HG03095 (cell line): ENCODE measurements around the gene PTPN5.
A peak's percentile ranks its signal among the peaks of the same experiment; 100 is the strongest.

Experiments used
- ATAC-seq: cut with Tn5 transposase; IDR thresholded peaks from one replicate; pipeline ENCODE4 v1.9.1; 2021; ENCODE audit warnings: moderate library complexity; ENCODE audit not compliant: unreplicated experiment

The PTPN5 gene

GRCh38 chr11:18743365-18743764 is 48.2 kb downstream of the PTPN5 start:
- no peak for ATAC-seq

DNA sequence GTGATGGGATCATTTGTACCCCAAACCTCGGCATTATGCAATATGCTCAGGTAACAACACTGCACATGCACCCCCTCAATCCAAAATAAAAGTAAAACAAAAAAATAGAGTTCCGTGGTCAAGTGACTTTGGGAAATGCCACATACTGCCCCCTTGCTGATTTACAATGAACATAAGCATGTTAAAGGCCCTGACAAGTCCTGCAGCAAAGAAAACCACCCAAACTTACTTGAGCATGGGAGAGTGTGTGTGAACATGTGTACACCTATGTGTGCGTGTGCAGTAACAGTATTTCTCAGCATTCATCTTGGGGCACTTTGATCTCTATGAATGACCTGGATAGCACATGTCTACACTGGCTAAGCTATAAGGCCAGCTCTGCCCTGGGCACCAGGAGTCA is 49.8 kb downstream of the PTPN5 start:
- ATAC-seq, result no peak

GRCh38 chr11:18739685-18740084 is 51.9 kb downstream of the PTPN5 start:
- ATAC-seq, result no peak

DNA sequence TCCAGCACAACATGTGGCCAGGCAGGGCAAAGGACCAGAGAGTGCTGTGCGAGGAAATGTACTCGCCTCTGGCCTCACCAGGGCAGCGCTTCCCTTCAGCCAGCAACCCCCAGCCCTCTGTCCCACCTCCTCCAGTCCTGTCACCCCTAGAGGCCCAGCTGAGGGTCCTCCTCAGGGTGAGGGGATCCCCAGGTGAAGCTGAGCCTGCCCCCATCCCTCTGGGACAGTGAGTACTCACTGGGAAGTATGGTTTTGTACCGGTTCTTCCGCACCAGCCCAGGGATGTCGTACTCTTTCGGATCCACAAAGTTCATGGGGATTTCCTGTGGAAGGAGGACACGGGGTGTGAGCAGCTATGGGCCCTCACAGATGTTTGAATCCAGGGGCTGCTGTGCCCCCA is 54.0 kb downstream of the PTPN5 start:
- no peak for ATAC-seq

DNA sequence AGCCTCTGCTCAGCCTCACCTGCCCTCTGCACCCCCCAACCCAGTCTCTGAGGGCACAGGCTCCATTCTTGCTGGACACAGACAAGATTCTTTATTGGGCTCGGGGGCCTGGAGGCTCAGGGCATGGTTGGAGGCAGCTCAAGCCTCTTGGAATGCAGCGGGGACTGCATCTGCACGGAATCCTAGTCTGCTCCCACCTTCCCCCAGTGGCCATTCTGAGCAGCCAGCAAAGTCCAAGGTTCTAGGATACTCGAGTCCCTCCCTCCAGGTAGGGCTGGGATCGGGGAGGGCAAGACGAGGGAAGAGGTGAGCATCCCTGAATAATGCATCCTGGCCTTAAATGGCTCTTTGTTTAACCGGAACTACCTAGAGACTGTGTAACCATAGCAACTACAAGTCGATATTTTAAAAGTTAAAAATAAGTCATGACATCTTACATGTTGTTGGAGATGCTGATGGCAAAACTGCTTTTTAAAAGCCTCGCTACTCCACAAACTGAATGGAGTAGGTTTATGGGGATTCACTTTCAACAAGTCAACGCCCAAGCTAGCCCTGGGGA is 54.9 kb downstream of the PTPN5 start:
- no peak for ATAC-seq

- ATAC-seq, result no peak
These were observed 58.4 kb downstream of the PTPN5 start for GRCh38 chr11:18733202-18733601.

DNA sequence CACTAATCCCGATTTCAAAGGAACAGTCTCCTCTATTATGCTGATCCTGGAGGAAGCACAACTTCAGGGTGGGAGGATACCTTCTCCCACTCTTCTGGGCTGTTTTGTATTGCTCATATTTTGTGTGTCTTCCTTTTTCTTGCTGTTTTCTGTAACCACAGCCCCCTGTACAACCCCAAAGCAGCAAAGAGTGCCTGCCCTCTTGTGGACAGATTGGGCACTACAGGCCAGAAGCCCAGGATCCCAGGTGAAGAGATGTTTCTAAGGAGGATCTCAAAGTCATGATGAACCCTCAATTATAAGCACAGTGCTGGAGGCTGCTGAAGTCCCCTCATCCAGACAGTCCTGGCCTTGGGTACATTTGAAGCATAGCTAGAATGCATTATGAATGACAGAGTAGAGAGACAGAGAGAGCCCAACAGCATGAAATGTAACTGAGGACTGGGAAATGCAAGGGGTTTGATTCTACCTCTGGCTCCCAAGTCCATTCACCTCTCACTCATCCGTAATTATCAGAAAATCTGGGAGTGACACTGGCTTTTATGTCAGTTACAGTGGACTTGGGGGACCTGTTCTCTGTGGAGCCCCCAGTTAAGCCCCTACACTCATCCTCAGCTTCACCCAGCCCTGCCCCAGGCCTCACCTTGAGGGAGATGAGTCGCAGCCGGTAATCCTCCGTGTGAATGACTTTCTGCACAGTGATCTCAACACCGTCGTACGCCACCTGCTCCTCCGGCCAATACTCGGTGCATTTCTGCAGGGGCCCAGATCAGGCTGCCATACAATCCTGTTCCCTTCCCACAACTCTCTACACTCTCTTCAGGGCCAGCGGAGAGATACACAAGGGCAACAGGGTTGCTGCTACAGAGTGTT is 59.4 kb downstream of the PTPN5 start:
- ATAC-seq, result no peak

- no peak for ATAC-seq
These were observed 60.2 kb downstream of the PTPN5 start for GRCh38 chr11:18731441-18731840.

- no peak for ATAC-seq
These were observed 61.6 kb downstream of the PTPN5 start for GRCh38 chr11:18730020-18730419.

DNA sequence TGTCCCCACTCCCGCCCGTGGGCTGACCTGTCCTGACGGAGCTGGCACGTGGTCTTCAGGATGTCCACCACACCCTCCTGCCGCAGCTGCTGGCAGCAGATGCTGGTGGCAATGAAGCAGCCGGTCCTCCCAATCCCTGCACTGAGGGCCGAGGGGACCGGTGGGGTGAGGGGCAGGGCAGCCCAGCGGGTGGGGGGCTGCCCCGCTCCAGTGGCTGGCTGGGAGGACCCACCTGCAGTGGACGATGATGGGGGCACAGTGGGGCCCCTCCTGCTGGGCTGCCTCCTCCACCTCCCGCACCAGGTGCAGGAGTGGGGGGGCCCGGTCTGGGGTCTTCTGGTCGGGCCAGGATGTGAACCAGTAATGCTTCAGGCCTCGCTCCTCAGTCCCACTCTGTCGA is 62.2 kb downstream of the PTPN5 start:
- ATAC-seq, result no peak

DNA sequence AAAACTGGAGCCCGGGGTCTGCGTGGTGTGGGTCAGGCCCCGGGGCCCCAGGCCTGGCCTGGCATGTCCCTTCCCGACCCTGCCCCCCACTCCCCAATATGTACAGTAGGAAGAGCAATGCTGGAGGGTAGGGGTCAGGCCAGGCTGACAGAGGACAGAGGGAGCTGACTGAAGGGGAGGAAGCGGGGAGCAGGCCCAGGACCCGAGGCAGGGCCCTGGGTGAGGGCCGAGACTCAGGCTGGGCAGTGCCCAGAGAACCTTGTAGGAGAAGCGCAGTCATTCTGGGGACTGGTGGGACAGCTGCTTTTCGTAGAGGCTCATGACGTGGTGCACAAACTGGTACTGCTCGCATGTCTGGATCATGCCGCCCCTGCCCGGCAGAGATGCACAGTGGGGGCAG is 62.9 kb downstream of the PTPN5 start:
- no peak for ATAC-seq

- no peak for ATAC-seq
These were observed 63.9 kb downstream of the PTPN5 start for GRCh38 chr11:18727479-18728236.

GRCh38 chr11:18726040-18726439 is 65.6 kb downstream of the PTPN5 start, which contains the start of gene IGSF22:
Gene IGSF22, minus strand, starts transcription at chr11:18726188. Its CDS starts 1,952 bp downstream, at chr11:18724236.
- no peak for ATAC-seq

DNA sequence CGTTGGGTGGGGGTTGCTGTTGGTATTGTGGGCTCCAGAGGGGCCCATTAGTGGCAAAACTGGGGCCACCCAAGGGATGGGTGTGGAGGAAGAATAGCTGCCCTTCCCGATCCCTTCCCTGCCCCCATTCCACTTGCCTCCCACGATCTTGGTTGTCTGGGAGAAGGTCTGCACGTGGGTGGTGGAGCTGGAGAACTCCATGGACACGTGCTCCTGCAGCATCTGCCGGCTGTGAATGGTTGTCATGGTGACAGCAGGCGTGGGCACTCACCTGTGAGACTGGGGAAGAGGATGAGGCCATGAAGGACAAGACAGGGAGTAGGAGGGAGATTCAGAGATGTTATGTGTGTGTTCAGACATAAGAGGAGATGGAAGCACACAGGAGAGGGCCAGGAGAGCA is 67.6 kb downstream of the PTPN5 start:
- no peak for ATAC-seq

DNA sequence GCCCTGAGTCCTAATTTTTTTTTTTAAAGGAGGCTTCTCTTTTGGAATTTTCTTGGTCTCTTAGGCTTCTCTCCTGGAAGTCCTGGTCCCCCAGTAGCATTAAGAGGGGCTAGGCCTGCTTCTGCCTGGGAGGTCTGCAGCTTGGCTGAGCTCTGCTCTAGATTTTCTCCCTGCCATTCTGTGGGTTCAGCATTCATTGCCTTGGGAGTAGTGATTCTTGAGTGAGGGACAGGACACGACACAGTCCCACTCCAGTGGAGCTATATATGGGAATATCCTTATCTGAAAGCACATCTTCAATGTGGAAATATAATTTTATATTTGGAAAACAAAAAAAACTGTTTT is 69.3 kb downstream of the PTPN5 start:
- no peak for ATAC-seq

DNA sequence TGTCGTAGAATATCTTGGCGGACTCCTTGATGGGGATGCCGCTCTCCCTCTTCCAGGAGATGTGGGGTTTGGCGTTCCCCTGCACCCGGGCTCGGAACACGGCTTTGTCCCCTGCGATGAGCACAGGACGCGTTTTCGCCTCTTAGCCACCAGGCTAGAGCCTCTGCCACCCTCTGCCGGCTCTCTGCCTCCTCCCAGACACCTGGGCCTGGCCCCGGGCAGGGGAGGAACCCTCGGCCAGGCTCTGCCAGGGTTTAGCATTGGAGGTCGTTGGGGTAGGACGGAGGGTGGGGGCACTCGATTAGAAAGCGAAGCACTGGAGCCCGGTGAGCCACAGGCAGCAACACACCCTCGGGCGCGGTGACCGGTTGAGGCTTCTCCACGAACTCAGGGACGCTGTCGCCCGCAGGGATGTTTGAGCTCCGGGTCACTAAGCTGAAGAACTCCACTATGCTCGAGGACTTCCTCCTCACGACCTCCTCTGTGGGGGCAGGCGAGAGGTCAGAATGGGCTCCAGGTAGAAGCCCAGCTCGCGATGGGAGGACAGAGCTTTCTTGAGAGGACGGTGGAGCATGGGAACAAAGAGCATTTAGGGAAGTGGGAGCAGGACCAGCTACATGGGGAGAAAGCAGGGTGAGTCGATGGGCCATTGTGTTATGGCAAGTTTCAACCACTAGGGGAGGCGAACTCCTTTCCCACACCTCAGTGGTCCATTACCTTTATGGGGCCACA is 69.9 kb downstream of the PTPN5 start:
- ATAC-seq, result peak; percentile 77

- ATAC-seq, result peak; percentile 65
These were observed 70.6 kb downstream of the PTPN5 start for GRCh38 chr11:18720808-18721560.

GRCh38 chr11:18720091-18720807 is 71.3 kb downstream of the PTPN5 start:
- ATAC-seq, result no peak

DNA sequence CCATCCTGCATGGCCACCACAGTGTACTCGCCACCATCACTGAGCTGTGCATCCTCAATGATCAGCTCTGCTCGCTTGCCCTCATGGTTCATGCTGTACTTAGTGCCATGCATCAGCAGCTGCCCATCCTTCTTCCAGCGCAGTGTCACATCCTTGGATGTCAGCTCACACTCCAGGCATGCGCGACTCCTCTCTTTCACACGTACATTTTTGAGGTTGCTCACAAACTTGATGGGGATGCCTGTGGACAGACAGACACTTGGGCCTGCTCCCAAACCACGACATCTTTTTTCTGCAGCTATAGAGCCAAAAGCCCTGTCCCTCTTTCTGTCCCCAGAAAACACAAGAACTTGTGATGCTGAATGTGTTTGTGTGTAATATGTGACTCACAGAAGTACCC is 76.1 kb downstream of the PTPN5 start:
- ATAC-seq, result no peak

- ATAC-seq, result no peak
These were observed 77.2 kb downstream of the PTPN5 start for GRCh38 chr11:18714443-18714780.
